Stimulated activated naive CD8-positive, alpha-beta T cell treated with anti-CD3 and anti-CD28 coated beads, Interleukin-15, Interleukin-2, amounts not matched to agents 100 ng/mL and 50 ng/mL, for 24 hours (primary cell): Measurements from ENCODE around the gene LRTM2.
"Not testable (repeated sequence)": the region's sequence is repeated elsewhere in the genome, so short reads cannot be mapped to it uniquely, and the experiment has no call there.

ENCODE experiments used
- H3K27ac Mint-ChIP-seq: one replicate; pipeline ENCODE4 v1.8.0; 2021; ENCODE audit warnings: mild to moderate bottlenecking, mixed read lengths
- H3K27me3 Mint-ChIP-seq: one replicate; pipeline ENCODE4 v1.8.0; 2021; ENCODE audit warnings: mixed read lengths
- H3K36me3 Mint-ChIP-seq: one replicate; pipeline ENCODE4 v1.8.0; 2021; ENCODE audit warnings: low read depth, mixed read lengths
- H3K4me1 Mint-ChIP-seq: one replicate; pipeline ENCODE4 v1.8.0; 2021; ENCODE audit warnings: low read depth, mixed read lengths
- H3K4me3 Mint-ChIP-seq: one replicate; pipeline ENCODE4 v1.8.0; 2021; ENCODE audit warnings: mild to moderate bottlenecking, mixed read lengths
- H3K9me3 Mint-ChIP-seq: one replicate; pipeline ENCODE4 v1.8.0; 2021; ENCODE audit warnings: mixed read lengths

The LRTM2 gene

DNA sequence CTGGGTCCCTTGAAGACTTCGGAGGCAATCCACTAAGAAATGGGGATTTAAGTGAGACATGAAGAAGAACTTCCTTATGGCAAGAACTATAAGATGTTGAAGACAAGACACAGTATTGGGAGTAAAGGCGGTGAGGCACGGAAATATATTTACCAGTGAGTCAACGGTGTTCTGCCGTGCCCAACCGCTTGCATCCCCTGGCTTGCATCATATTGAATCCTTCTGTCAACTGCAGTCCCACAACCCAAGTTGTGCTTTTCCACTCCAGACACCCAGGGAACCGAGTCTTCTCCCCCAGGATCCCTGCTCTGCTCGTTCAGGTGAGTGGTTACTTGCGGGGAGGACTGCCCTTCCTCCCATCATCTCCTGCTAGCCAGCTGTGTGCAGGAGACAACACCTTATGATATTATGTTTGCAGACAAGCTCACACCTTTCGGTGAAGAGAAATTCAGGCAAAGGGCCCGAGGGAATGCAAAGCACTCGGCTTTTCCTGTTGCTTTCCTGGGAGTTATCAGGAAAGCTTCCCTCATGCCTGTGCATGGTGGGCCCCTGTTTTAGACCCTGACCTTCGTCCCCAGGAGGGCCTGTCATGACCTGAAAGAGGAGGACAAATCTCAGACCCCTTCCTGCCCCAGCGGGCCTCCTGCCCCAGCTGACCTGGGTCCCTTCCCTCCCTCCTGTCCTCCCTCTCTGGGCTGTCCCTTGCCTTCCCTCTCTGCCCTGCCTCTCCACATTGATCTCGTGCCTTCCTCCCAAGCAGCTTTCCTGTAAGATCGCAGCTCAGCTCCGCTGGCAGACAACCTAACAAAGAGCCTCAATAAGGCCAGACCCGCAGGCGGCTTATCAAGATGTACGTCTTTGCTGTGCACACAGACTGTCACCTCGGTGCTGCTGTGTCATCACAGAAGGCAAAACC is 4.3 kb upstream of the LRTM2 start:
- H3K4me1 Mint-ChIP-seq = no peaks in the 10 kb centered on the region
- H3K4me3 Mint-ChIP-seq = no peak overlapping the region
- no peak overlapping the region for H3K27ac Mint-ChIP-seq

DNA sequence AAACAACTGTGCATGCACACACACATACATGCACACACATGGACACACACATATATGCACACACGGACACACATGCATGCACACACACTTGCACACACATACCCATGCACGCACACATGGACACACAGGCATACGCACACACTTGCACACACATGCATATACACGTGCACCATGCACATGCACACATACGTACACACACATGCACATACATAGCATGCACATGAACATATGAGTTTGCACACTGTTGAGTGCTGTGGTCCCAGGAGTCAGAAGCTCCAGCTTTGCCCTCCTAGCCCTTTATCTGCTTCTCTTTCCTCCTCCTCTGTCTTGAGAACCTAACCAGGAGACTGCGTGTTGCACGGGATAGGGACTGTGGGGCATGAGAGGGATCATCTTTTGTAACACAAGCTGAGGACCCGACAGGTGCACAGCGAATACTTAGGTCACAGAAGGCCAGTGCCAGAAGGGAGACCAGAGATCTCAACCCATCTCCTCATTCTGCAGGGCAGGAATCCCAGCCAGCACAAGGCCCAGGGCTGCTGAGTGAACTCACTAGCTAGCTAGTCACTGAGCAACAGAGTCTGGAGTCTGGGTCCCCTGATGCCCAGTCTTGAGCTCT is 3.5 kb upstream of the LRTM2 start:
- Mint-ChIP-seq H3K4me3 (no peak overlapping the region), H3K9me3 (no peaks in the 10 kb centered on the region), H3K27me3 (peaks cover 20% of the 10 kb centered on the region), H3K36me3 (no peaks in the 10 kb centered on the region), H3K27ac (no peak overlapping the region), H3K4me1 (no peaks in the 10 kb centered on the region)

More for the DNA sequence above, 4.3 kb upstream of the LRTM2 start:
- Mint-ChIP-seq H3K27me3 (peaks cover 19% of the 10 kb centered on the region), H3K9me3 (no peaks in the 10 kb centered on the region), H3K36me3 (no peaks in the 10 kb centered on the region)

DNA sequence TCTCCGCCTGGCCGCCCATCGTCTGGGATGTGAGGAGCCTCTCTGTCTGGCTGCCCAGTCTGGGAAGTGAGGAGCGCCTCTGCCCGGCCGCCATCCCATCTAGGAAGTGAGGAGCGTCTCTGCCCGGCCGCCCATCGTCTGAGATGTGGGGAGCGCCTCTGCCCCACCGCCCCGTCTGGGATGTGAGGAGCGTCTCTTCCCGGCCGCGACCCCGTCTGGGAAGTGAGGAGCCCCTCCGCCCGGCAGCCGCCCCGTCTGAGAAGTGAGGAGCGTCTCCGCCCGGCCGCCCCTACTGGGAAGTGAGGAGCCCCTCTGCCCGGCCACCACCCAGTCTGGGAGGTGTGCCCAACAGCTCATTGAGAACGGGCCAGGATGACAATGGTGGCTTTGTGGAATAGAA is 2.4 kb upstream of the LRTM2 start:
- H3K4me1 Mint-ChIP-seq, H3K9me3 Mint-ChIP-seq, H3K4me3 Mint-ChIP-seq, H3K36me3 Mint-ChIP-seq, H3K27ac Mint-ChIP-seq: not testable (repeated sequence)
- peaks cover 22% of the 10 kb centered on the region for H3K27me3 Mint-ChIP-seq

DNA sequence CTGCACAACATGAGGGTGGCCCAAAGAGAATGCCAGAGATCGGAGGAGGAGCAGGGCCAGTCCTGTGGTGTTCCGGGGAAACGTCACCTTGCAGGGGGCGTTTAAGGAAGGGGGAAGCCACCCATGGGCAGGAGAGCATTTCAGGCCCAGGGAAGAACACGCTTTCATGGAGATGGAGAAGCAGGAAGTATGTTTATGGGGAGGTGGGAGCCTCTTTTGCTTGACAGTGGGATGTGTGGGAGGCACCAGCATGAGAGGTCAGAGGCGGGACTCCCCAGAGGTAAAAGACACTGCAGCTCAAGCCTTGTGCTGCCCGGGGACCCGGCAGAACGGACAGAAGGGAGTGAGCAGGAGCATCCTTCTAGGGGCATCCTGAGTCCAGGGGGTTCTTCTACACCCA is 1.3 kb upstream of the LRTM2 start:
- Mint-ChIP-seq H3K4me3 (no peak overlapping the region), H3K4me1 (no peaks in the 10 kb centered on the region), H3K9me3 (no peaks in the 10 kb centered on the region), H3K27me3 (peaks cover 24% of the 10 kb centered on the region), H3K27ac (no peak overlapping the region), H3K36me3 (no peaks in the 10 kb centered on the region)

DNA sequence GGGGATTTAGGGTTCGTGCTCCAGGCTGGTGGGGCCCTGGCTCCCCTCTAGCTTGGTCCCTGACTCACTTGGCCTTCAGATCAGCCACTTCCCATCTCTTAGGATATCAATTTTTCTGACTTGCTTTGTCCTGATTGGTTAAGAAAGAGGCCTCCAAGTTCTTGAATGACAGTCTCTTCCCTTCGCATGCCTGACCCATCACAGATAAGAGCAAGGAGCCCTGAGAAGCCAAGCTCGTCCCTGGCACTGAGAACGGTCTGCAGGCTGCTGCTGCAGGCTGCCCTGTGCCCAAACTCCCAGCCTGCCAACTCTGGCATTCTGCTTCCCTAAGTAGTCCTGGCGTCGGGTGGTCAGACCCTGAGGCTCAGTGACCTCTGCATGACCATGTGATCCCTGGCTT is 794 bp upstream of the LRTM2 start:
- H3K4me1 Mint-ChIP-seq = no peaks in the 10 kb centered on the region
- no peak overlapping the region for H3K4me3 Mint-ChIP-seq

DNA sequence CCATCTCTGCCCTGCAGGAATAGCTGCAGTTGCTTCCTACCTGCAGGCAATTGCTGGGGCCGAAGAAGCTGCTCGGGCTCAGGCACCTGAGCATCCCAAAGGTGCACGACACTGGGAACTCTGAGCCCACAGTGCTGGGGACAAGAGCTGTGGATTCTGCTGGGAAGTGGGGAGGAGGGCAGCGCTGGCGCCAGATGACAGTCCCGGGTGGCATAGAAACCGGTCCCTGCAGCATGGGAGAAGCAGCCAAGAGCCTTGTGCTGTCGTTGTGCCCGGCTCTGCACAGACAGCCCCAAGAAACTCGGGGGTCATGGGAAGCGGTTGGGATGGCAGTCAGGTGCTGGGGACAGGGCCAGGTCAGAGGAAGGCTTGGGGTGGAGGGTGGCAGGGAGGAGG is 529 bp downstream of the LRTM2 start:
- no peak overlapping the region for H3K27ac Mint-ChIP-seq
- H3K9me3 Mint-ChIP-seq = no peaks in the 10 kb centered on the region
- no peaks in the 10 kb centered on the region for H3K4me1 Mint-ChIP-seq
- peaks cover 24% of the 10 kb centered on the region for H3K27me3 Mint-ChIP-seq
- no peaks in the 10 kb centered on the region for H3K36me3 Mint-ChIP-seq
- no peak overlapping the region for H3K4me3 Mint-ChIP-seq

More for the DNA sequence above, 794 bp upstream of the LRTM2 start:
- H3K9me3 Mint-ChIP-seq = no peaks in the 10 kb centered on the region
- H3K36me3 Mint-ChIP-seq = no peaks in the 10 kb centered on the region
- peaks cover 24% of the 10 kb centered on the region for H3K27me3 Mint-ChIP-seq
- H3K27ac Mint-ChIP-seq = no peak overlapping the region

DNA sequence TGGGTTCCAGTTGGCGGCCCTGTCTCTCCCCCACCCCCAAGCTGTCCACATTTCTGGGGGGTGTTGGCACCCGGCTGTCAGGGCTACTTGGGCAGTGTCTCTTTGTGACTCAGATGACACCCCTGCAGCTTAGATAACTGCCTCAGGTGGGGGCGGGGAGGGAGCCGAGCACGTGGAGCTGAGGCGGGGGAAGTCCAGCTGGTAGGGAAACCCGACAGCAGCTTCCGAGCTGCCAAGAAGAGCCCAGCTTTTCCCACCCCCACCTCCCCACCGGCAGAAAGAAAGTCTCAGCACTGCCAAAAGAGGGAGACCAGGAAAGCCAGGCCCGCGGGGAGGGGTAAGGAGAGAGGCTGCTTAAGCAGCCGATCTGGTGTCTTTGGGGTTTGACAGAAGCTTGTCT is 1.4 kb downstream of the LRTM2 start:
- H3K4me1 Mint-ChIP-seq = no peaks in the 10 kb centered on the region
- H3K27ac Mint-ChIP-seq = no peak overlapping the region
- H3K9me3 Mint-ChIP-seq = no peaks in the 10 kb centered on the region
- no peak overlapping the region for H3K4me3 Mint-ChIP-seq
- H3K27me3 Mint-ChIP-seq = peaks cover 24% of the 10 kb centered on the region
- H3K36me3 Mint-ChIP-seq = no peaks in the 10 kb centered on the region

DNA sequence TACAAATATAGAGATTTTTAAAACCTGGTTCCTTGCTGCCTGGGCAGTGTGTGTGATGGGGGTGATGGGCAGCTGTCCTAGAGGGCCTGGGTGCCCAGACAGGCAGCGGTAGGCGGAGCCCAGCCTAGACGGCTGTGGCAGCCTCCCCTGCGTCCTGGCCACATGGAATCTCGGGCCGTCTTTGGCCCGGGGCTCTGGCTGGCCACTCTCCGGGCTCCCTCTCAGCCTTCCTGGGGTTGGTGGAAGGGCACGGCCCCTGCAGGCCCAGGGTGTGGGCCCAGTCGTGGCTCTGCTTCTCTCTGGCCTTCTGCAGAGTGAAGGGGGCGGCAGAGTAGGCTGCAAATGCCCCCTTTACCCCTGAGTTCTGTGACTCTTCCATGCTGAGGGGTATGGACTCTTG is 2.3 kb downstream of the LRTM2 start:
- H3K27me3 Mint-ChIP-seq = peaks cover 24% of the 10 kb centered on the region
- H3K4me3 Mint-ChIP-seq = no peak overlapping the region
- no peaks in the 10 kb centered on the region for H3K36me3 Mint-ChIP-seq
- H3K27ac Mint-ChIP-seq = no peak overlapping the region
- H3K9me3 Mint-ChIP-seq = no peaks in the 10 kb centered on the region
- H3K4me1 Mint-ChIP-seq = no peaks in the 10 kb centered on the region

DNA sequence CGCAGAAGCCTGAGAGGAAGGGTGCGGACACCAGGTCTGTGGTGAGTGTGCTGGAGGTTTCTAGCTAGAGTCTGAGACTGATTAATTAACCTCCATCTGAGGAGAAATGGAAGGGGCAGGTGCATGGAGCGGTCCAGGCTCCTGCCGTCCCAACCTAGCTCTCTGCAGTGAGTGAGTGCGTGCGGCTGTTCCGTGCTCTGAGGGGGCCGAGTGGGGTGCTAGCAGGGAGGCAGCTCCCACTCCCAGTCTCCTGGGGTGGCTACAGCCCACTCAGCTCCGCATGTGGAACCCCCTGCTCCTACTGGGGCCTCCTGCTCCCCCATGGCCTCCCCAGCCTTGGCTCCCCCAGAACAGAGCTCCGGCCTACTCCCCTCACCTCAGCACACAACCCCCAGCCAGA is 2.9 kb downstream of the LRTM2 start:
- Mint-ChIP-seq H3K4me3 (no peak overlapping the region), H3K36me3 (no peaks in the 10 kb centered on the region), H3K9me3 (no peaks in the 10 kb centered on the region), H3K27me3 (peaks cover 24% of the 10 kb centered on the region), H3K27ac (no peak overlapping the region), H3K4me1 (no peaks in the 10 kb centered on the region)

DNA sequence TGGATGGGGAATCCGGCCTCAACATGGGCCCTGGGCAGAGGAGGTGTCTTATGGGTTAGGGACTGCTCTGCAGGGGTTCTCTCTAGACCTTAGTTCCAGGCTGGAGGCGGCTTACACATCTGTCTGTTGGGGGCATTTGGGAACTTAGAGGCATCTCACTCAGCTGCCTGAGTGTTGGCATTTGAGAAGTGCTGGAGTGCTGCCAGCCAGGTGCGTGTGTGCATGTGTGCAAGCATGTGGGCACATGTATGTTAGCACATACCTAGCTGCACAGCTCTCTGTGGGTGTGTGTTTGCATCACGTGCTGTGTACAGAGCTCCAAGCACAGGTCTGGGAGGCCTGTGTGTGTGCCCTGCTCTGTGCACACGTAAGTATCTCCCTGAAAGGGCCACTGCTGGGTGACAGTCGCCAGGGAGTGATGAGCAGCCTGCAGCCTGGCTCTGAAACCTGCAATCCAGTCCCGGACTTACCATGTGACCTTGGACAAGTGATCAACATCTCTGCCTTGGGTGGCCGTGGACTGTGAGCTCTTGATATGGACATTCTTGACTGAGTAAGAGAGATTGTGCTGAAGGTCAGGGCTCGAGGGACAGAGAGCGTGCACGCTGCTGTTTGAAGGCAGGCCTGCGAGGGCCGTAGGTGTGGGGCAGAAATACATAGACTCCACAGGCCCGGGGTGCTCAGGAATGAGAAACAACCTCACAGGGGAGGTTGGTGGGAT is 5.2 kb downstream of the LRTM2 start:
- Mint-ChIP-seq H3K36me3 (no peaks in the 10 kb centered on the region), H3K4me3 (no peak overlapping the region), H3K27me3 (peaks cover 16% of the 10 kb centered on the region), H3K9me3 (no peaks in the 10 kb centered on the region), H3K4me1 (no peaks in the 10 kb centered on the region), H3K27ac (no peak overlapping the region)

DNA sequence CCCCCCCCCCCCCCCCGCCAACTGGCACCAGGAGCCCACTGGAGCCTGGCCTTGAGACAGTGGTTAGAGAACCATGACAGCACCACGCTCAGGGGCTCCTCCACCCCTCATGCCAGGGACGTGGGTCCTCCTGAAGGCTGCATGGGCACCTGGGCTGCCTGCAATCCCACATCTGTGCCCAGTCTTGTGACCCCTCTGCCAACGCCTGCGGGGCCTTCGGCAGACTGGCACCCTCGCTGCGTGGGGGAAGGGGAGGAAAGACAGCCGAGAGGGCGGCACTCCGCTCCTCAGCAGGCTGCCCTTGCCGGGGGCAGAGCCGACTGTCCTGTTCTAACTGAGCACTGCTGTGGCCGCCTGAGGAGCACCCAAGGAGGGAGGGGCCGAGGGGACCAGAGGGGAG is 6.0 kb downstream of the LRTM2 start:
- H3K4me3 Mint-ChIP-seq = no peak overlapping the region
- H3K4me1 Mint-ChIP-seq = no peaks in the 10 kb centered on the region
- H3K27ac Mint-ChIP-seq = no peak overlapping the region
- no peaks in the 10 kb centered on the region for H3K36me3 Mint-ChIP-seq
- peaks cover 17% of the 10 kb centered on the region for H3K27me3 Mint-ChIP-seq
- no peaks in the 10 kb centered on the region for H3K9me3 Mint-ChIP-seq

DNA sequence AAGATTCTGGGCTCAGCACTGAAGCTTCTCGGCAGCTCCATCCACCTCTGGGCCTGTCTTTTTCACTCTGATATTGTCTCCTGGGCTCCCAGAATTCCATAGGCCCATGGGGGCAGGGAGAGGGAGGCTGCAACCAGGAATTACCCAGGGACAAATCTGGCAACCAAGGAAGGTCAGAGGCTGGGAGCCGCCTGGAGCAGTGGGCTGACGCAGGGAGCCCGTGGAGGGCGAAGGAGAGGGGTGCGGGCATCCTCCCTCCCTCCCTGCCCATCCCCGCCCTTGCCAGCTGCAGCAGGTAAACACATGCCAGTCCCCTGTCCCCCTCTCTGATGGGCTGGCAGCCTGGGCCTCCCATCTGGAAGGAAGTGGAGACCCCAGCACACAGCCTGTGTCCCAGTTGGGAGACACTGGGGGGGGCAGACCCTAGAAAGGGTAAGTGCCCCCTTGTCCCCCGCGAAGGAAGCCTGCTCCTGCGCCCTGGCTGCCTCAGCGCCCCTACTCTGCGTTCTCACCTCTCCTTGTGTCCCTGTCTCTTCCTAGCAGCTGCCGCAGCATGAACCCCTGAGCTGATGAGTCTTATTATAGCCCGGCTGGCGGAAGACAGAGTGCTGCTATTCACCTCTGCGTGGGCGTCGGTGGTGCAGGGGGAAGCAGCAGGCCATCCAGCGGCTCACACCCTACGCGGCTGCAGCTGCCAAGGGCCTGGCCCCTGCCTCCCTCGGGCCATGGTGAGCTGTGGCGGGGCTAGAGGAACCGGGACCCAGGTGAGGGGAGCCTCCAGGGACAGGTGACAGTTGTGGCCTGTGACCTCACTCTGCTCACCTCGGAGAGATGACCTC is 6.7 kb downstream of the LRTM2 start:
- H3K36me3 Mint-ChIP-seq = no peaks in the 10 kb centered on the region
- no peak overlapping the region for H3K27ac Mint-ChIP-seq
- H3K27me3 Mint-ChIP-seq = peaks cover 21% of the 10 kb centered on the region
- no peak overlapping the region for H3K4me3 Mint-ChIP-seq
- no peaks in the 10 kb centered on the region for H3K4me1 Mint-ChIP-seq
- no peaks in the 10 kb centered on the region for H3K9me3 Mint-ChIP-seq

DNA sequence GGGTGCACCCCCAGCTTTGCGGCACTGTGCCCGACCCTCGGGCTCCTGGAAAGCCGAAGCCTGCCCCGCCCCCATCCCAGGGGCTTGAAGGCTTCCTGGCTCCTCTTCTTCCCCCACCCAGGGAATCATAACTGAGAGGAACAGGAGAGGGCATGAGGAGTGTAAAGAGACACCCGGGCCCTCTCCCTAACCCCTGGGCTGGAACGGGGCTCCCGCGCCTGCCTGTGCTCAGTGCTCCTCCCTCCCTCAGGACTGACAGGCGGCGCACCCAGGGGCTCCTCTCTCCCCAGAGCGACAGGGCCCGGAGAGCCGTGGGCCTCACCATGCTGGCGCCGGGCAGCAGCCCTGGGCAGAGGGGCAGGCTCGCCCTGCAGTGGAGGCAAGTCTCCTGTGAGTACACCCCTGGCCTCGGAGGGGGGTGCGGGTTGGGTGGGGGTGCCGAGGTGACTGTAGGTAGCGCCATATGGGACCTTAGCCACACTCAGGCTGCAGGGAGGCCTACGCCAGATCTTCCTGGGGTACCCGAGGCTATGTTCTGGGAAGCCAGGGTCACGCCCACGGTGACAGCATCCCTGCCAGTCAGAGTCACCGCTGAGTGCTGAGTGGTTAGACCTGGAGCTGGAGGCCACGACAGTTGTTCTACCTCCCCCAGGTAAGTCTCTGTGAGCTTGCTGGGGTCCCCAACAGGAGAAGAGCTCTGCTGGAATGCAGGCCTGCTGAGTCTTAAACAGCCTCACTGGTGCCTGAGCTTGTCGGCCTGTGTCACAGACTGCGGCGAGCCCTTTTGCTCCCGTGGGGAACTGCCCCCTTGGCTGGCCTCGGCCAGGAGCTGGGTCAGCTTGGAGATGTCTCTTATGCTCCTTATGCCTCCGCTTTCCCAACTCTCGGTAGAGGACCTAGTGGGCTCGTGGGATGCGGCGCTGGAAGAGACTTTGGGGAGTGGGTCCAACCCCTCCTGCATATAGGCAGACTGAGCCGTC is 7.8 kb downstream of the LRTM2 start:
- H3K27ac Mint-ChIP-seq = no peak overlapping the region
- H3K4me1 Mint-ChIP-seq = no peaks in the 10 kb centered on the region
- no peaks in the 10 kb centered on the region for H3K36me3 Mint-ChIP-seq
- peaks cover 23% of the 10 kb centered on the region for H3K27me3 Mint-ChIP-seq
- H3K4me3 Mint-ChIP-seq = no peak overlapping the region
- no peaks in the 10 kb centered on the region for H3K9me3 Mint-ChIP-seq

DNA sequence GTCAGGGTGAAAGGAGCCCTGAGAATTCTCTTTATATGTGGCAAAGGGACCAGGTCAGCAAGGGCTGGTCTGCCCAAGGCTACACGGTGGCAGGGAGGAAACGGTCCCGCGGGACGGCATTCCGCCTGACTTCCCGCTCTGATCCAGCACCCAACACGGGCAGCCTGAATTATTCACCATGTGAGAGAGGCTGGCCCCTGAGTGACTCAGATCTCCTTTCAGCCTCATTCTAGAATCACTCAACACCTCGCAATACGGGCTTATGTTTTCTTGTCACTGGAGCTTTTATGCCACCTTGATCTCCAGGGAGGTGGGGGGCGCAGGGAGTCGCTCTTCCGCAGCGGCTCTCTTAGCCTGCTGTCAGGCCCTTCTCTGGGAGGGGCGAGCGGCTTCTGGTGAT is 8.5 kb downstream of the LRTM2 start:
- Mint-ChIP-seq H3K4me1 (no peaks in the 10 kb centered on the region), H3K27ac (no peak overlapping the region), H3K4me3 (no peak overlapping the region), H3K36me3 (no peaks in the 10 kb centered on the region), H3K27me3 (peaks cover 26% of the 10 kb centered on the region), H3K9me3 (no peaks in the 10 kb centered on the region)
